ENCODE measurements around the gene C3orf18.
A peak's percentile ranks its signal among the peaks of the same experiment; 100 is the strongest.
"Not testable (repeated sequence)": the region's sequence is repeated elsewhere in the genome, so short reads cannot be mapped to it uniquely, and the experiment has no call there.

The C3orf18 gene

GRCh38 chr3:50519471-50520089 is 48.0 kb downstream of the C3orf18 start:
- DNase-seq: peak; percentile 88

- no peak for DNase-seq
Measured at GRCh38 chr3:50518436-50518835, 49.1 kb downstream of the C3orf18 start.

DNA sequence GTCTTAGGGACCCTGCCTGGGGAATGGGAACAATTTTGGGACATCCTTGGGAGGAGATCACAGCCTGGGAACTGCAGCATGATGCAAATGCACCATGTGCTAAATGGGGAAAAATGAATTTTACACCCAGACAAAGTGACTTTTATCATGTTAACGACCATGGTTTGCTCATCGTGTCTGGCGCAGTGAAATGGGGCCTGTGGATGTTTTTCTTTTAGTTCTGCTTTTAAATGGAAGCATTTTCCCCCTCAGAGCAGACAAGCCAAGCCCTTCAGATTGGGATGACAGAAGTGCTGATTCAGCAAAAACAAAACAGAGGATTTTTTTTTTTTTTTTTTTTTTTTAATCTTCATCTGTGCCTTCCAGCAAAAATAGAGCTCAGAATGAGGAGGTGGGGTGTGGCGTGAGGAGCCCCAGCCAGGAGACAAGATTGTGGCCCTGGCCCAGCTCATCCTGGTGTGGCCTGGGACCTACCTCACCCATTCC is 49.8 kb downstream of the C3orf18 start:
- DNase-seq: no peak

DNA sequence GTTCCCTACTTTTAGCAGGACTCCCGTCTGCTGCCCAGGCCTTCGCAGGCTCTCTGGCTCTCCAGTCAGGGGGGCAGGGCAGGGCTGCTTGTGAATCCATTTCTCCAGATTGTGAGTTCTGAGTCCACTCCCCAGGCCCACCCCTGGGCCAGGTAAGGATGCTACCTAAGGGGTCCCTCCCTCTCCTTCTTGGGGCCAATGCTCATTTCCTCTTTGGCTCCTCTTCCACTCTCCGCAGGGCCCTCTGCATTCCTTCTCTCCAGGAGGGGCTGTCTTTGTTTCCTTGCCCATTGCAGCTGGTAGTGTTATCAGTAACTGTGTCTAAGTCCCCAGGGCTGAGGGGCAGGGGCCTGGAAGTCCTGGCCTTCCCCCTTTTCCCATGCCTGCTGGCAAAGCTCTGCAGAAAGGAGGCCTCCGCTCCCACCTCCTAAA is 51.1 kb downstream of the C3orf18 start:
- no peak for DNase-seq

DNA sequence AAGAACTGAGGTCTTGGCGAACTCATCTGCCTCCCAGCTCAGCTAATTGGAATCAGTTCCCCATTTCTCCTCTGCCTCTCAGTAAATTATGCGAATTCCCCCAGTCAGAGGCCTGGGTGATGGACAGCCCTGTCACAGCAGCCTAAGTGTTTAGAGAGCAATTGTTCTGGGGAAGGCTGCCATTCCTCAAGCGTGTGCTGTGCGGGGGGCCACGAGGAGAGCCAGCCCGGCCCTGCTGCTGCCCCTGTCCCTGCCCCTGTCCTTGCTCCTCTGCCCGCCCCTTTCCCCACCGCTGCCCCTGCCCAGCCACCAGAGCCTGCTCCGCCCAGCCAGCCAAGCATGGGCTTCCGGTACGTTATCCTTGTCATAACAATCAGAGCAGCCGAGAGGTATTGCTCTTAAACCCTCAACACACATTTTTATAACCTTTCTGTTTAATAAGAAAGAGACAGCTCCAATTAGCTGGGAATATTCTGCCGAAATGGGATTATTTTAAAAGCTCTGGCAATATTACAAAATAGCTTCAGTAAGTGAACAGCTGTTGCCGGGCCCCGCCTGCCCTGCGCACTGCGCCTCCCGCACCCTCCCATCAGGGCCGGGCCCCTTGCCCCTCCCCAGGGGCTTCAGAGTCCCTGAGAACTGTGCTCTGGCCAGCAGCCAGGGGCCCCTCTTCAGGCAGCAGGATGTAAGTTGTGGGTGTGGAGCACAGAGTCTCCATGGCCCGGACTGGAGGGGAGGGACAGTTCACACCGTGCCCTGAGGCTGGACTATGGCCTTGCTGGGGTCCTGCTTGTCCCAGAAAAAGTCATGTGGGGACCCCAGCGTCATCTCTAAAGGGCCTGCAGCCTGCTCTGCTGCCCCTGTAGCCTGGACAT is 51.7 kb downstream of the C3orf18 start:
- no peak for DNase-seq

- DNase-seq: not testable (repeated sequence)
Measured at GRCh38 chr3:50512908-50513307, 54.6 kb downstream of the C3orf18 start.

GRCh38 chr3:50512131-50512530 is 55.4 kb downstream of the C3orf18 start:
- no peak for DNase-seq

DNA sequence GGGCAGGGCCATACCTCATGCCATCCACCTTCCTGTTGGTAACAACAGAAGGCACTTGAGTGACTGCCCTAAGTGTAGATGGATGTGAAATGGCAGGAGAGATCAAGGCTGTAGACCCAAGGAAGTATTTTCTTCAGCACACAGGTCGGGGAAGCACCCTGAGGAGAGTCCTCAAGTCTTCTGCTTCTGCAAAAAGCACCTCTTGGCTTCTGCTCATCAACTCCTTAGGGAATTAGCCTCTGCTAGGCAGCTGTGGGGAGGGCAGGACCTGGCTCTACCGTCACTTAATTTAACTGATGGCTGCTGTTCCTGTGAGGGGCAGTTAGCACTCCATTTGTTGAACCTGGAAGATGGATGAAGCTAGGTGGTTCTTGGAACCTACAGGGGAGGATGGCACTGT is 57.2 kb downstream of the C3orf18 start:
- DNase-seq: no peak

- DNase-seq: no peak
Measured at GRCh38 chr3:50509715-50510114, 57.8 kb downstream of the C3orf18 start.

DNA sequence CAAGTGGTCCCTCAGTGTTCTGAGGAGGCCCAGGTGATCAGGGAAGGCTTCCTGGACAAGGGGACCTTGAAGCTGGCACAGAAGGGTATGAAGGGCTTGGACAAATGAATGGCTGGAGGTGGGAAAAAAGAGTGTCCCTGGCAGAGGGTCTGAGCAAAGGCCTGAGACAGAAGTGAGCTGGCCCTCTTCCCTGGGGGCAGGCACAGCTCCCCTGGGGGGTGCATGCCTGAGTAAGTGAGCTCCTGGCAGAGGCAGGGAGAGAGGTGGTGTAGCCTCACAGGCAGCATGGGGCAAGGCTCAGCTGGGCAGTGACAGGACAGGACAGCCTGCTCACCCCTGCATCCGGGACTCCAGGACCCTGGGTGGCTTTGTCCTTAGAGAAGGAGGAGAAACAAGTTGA is 58.7 kb downstream of the C3orf18 start:
- no peak for DNase-seq
